GM20000 (cell line): ENCODE results near the gene POLR3E.
A peak's percentile ranks its signal among the peaks of the same experiment; 100 is the strongest.

ENCODE experiments used
- DNase-seq: peaks from one replicate; pipeline ENCODE4 v3.0.0; 2012; ENCODE audit warnings: low spot score
- CTCF ChIP-seq: IDR thresholded peaks from 2 replicates; pipeline ENCODE4 v1.5.1; 2012; ENCODE audit warnings: mild to moderate bottlenecking, control low read depth; ENCODE audit errors: extremely low read depth, missing control alignments

POLR3E gene

GRCh38 chr16:22297114-22297870, at the start of gene POLR3E:
Gene POLR3E, plus strand, starts transcription at chr16:22297409. Its CDS starts 5,560 bp downstream, at chr16:22302969.
- DNase-seq: peak; percentile 96
- peak; percentile 99 for TF ChIP-seq CTCF

- DNase-seq: no peak
- no peak for TF ChIP-seq CTCF
Observed at GRCh38 chr16:22250522-22250921, 46.7 kb upstream of the POLR3E start.

- DNase-seq: no peak
- TF ChIP-seq CTCF: no peak
Observed at GRCh38 chr16:22252317-22252716, 44.9 kb upstream of the POLR3E start.

GRCh38 chr16:22253272-22253671, 43.9 kb upstream of the POLR3E start:
- no peak for TF ChIP-seq CTCF
- no peak for DNase-seq

GRCh38 chr16:22255335-22255734, 41.9 kb upstream of the POLR3E start:
- TF ChIP-seq CTCF: no peak
- DNase-seq: no peak

- DNase-seq: no peak
- no peak for TF ChIP-seq CTCF
Observed at GRCh38 chr16:22257440-22257839, 39.8 kb upstream of the POLR3E start.

GRCh38 chr16:22260490-22260889, 36.7 kb upstream of the POLR3E start:
- DNase-seq: no peak
- no peak for TF ChIP-seq CTCF
